Measurements from ENCODE around the gene C5orf58.

DNA sequence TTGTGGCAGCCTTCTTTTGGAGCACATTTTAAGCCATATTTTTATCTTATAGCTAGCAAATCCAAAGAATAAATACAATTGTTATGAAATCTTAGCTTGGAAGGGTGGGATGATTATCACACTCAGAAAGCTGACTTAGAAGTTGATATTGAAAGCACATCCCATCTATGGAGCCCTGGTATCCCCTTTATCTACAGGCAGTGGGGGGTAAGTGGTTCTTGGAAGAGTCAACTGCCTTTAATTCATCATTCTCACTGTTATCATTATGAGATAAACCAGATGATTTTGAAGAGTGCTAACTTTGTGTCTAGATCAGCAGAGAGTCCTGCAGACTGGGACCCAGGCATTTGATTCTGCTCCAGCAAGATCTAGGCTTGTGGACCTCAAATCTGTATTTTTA lies 61.8 kb downstream of the C5orf58 start:
- TF ChIP-seq CSDC2 (CRISPR knock-in tag; IDR thresholded peaks at IDR 0.05) (no peak), ZFP30 (CRISPR knock-in tag; IDR thresholded peaks at IDR 0.05) (no peak), ISL1 (CRISPR knock-in tag; IDR thresholded peaks at IDR 0.05) (no peak), ESRRG (CRISPR knock-in tag; IDR thresholded peaks at IDR 0.05) (no peak), TOX (CRISPR knock-in tag; IDR thresholded peaks at IDR 0.05; ENCODE audit: borderline replicate concordance) (no peak), ARNTL (CRISPR knock-in tag; IDR thresholded peaks at IDR 0.05; ENCODE audit: borderline replicate concordance, low read depth) (no peak), ZNF8 (CRISPR knock-in tag; IDR thresholded peaks at IDR 0.05) (no peak), GLIS3 (CRISPR knock-in tag; IDR thresholded peaks at IDR 0.05) (no peak)
- TF ChIP-seq, protein P1, sequence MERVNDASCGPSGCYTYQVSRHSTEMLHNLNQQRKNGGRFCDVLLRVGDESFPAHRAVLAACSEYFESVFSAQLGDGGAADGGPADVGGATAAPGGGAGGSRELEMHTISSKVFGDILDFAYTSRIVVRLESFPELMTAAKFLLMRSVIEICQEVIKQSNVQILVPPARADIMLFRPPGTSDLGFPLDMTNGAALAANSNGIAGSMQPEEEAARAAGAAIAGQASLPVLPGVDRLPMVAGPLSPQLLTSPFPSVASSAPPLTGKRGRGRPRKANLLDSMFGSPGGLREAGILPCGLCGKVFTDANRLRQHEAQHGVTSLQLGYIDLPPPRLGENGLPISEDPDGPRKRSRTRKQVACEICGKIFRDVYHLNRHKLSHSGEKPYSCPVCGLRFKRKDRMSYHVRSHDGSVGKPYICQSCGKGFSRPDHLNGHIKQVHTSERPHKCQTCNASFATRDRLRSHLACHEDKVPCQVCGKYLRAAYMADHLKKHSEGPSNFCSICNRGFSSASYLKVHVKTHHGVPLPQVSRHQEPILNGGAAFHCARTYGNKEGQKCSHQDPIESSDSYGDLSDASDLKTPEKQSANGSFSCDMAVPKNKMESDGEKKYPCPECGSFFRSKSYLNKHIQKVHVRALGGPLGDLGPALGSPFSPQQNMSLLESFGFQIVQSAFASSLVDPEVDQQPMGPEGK (CRISPR knock-in tag; IDR thresholded peaks at IDR 0.05; ENCODE audit: borderline replicate concordance): no peak
